A673 (cell line): Measurements from ENCODE around the gene LIAS.

Experiments
- CTCF ChIP-seq: fragments of 300-800, 200-600 bp; sonication (generic); conservative IDR thresholded peaks from 2 replicates; pipeline ENCODE4 v1.5.1; 2017; ENCODE audit warnings: low read depth, mild to moderate bottlenecking, antibody characterized with exemption, low read length, moderate library complexity, mixed read lengths
- EZH2 ChIP-seq: fragments of 200-600 bp; sonication (generic); IDR thresholded peaks from 2 replicates; pipeline ENCODE4 v1.6.1; 2017; ENCODE audit warnings: borderline replicate concordance, low read depth, mild to moderate bottlenecking, mixed read lengths, antibody characterized with exemption, low read length; ENCODE audit not compliant: poor library complexity, severe bottlenecking

- TF ChIP-seq CTCF (no peak), EZH2 (no peak)
Observed at GRCh38 chr4:39452153-39452859, 6.5 kb upstream of the LIAS start.
